Lung (tissue), 12 donors: ENCODE measurements around the gene TET1. TPM values are rescaled to one million over a fixed set of nuclear protein-coding genes. Genes with fewer than 3 reads are reported as not detected.

Source experiments
- ATAC-seq: fragments of 200-7000 bp; cut with Tn5 transposase; one replicate; pipeline ENCODE4 v1.9.1; 2020; ENCODE audit warnings: moderate number of reproducible peaks; ENCODE audit not compliant: insufficient read depth, low FRiP score
- DNase-seq, 3 donors: peaks; one replicate each; pipeline ENCODE4 v3.0.0-alpha.2; 2013 to 2017
- H3K27ac ChIP-seq, 2 donors: one replicate each; pipeline ENCODE4 v1.5.1; 2013; ENCODE audit warnings: mild to moderate bottlenecking in 2 of 2, moderate library complexity in 2 of 2, control low read depth in 1 of 2, inconsistent platforms in 1 of 2, low read depth in 1 of 2, low read length in 1 of 2
- H3K27me3 ChIP-seq, 3 donors: one replicate each; pipeline ENCODE4 v1.5.1; 2013; ENCODE audit warnings: low read length in 2 of 3; ENCODE audit not compliant: control insufficient read depth in 3 of 3, insufficient read depth in 3 of 3
- H3K36me3 ChIP-seq, 4 donors: one replicate each; pipeline ENCODE4 v1.5.1; 2013; ENCODE audit warnings: low read length in 4 of 4, mild to moderate bottlenecking in 1 of 4, moderate library complexity in 1 of 4; ENCODE audit not compliant: control insufficient read depth in 4 of 4, insufficient read depth in 4 of 4
- H3K4me1 ChIP-seq, 5 donors: one replicate each; pipeline ENCODE4 v1.5.1; 2013; ENCODE audit warnings: low read length in 5 of 5, mild to moderate bottlenecking in 2 of 5, moderate library complexity in 1 of 5; ENCODE audit not compliant: control insufficient read depth in 5 of 5, insufficient read depth in 5 of 5
- H3K4me3 ChIP-seq: one replicate; pipeline ENCODE4 v1.5.1; 2013; ENCODE audit warnings: mild to moderate bottlenecking, control low read depth, moderate library complexity
- H3K9ac ChIP-seq, 2 donors: one replicate each; pipeline ENCODE4 v1.5.1; 2013; ENCODE audit warnings: low read length in 2 of 2, control low read depth in 1 of 2; ENCODE audit not compliant: insufficient read depth in 1 of 2
- H3K9me3 ChIP-seq, 4 donors: one replicate each; pipeline ENCODE4 v1.5.1; 2013; ENCODE audit warnings: low read length in 3 of 4, mild to moderate bottlenecking in 1 of 4, moderate library complexity in 1 of 4; ENCODE audit not compliant: control insufficient read depth in 4 of 4, insufficient read depth in 3 of 4
- WGBS, 2 donors: extraction: QIAGEN DNeasy Blood & Tissue Kit; methylation state at CpG; one replicate each; pipeline ENCODE4 v1.1.7; 2013; 5-methylcytosine and 5-hydroxymethylcytosine counted together
- polyA plus RNA-seq, 2 donors: library from polyadenylated mRNA; stranded (reverse); fragments of 200-250 nt; gene quantifications; one replicate each; pipeline ENCODE4 v1.2.1, GENCODE V29; 2013
- total RNA-seq, 2 donors: library from RNA; depleted of rRNA in 1 of 2; stranded (reverse); fragments of >200 nt in 1 of 2; gene quantifications; one replicate each; pipeline ENCODE4 v1.2.1, GENCODE V29; 2014 to 2021
- TF ChIP-seq, protein P1 (sequence below): IDR thresholded peaks from 2 replicates; pipeline ENCODE4 v1.5.1; 2012; ENCODE audit warnings: mild to moderate bottlenecking; ENCODE audit errors: control extremely low read depth, extremely low read depth
- donor health status: control.
- donor health status: control.
- donor health status: Bipolar disorder and iron deficiency.
- donor health status: healthy.
- donor health status: DM: yes; HTN: yes; CAD: no.

TET1 gene
- total and polyA plus RNA-seq, 4 donors = 0.06 to 23.5 (median 0.73) TPM

DNA sequence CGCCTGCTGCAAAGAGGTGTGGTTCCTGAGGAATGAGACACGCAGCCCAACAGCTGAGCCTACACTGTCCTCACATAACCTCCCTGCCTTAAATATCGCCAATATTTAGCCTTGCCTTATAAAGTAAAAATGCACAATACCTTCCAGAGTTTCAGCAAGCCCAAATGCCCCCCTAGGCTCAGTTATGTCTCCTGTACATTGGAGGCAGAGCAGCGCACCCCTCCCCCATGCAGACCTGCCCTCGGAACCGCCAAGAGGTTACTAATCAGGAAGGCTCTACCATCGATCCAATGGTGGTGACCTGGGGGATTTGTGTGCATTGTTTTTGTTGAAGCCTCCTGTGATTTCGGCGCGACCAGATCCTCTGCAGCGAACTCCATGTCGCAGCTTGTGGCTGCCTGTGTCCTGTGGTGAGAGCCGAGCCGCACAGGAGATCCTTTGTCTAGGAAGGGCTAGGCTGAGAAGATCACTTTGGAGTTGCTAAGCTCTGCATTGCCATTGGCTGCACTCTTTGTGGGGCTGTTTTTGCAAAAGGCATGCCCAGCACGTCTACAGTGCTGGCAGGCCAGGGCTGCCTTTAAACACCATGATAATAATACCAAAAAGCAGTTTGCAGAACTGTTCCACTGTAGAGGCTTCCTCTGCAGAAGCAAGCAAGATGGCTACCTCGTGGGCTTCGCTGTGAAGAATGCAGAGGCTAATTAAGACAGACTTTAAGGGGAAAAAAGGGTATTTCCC, 40.1 kb downstream of the TET1 start:
- Histone ChIP-seq H3K27ac (peak overlapping the region; percentile 62 to 83), H3K9ac (peak overlapping the region in 1 of 2 donors; percentile 75), H3K4me3 (peak overlapping the region; percentile 63)

DNA sequence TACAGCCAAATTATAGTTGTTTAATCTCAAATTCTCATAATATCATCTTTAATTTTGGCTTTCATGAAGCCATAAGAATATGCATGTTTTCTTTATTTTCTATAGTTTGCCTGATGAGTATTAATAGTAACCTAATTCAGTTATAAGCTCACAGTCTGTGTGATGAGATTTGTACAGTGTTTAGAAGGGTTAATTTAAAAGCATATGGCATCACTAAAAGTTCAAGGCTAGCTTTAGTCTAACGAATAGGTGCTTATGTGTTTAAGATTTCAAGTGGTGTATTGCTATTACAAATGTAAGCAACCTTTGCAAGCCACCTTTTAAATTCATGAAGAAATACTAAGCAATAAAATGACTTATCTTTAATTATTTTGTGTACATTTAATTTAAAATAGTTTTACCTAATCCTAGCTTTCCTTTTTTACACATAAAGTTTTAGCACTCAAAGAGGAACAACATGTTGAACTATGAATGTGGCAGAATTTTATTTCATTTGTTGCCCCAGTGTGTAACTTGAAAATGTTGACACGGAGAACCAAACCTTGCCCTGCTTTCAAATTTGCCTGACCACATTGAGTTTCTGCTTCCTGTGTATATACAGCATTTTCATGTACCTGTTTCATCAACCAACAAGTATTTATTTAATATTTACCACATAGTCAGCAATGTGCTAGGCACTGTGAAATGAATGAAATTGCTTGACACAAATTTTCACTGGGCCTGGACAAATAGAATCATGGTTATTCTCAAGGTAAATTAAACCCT, 41.5 kb downstream of the TET1 start:
- ATAC-seq = no peak
- peaks cover 0 to 11% (median 3%) of the 10 kb centered on the region in 4 donors for H3K36me3 ChIP-seq
- no peak overlapping the region for H3K4me3 ChIP-seq
- no peak overlapping the region for H3K27ac ChIP-seq
- H3K9me3 ChIP-seq = no peaks in the 10 kb centered on the region
- 33 to 36% methylated on average over 2 of the region's 2 CpGs for WGBS, 2 donors
- no peak for DNase-seq
- no peaks in the 10 kb centered on the region for H3K27me3 ChIP-seq
- peak overlapping the region in 1 of 2 donors; percentile 75 for H3K9ac ChIP-seq
- H3K4me1 ChIP-seq = peaks cover 0 to 45% (median 10%) of the 10 kb centered on the region in 5 donors
- TF ChIP-seq, protein P1, sequence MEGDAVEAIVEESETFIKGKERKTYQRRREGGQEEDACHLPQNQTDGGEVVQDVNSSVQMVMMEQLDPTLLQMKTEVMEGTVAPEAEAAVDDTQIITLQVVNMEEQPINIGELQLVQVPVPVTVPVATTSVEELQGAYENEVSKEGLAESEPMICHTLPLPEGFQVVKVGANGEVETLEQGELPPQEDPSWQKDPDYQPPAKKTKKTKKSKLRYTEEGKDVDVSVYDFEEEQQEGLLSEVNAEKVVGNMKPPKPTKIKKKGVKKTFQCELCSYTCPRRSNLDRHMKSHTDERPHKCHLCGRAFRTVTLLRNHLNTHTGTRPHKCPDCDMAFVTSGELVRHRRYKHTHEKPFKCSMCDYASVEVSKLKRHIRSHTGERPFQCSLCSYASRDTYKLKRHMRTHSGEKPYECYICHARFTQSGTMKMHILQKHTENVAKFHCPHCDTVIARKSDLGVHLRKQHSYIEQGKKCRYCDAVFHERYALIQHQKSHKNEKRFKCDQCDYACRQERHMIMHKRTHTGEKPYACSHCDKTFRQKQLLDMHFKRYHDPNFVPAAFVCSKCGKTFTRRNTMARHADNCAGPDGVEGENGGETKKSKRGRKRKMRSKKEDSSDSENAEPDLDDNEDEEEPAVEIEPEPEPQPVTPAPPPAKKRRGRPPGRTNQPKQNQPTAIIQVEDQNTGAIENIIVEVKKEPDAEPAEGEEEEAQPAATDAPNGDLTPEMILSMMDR = no peak

More for the DNA sequence above, 40.1 kb downstream of the TET1 start:
- DNase-seq (peak; percentile 92 to 97 (median 96)), ATAC-seq (peak; percentile 86)
- Histone ChIP-seq H3K27me3 (no peaks in the 10 kb centered on the region), H3K4me1 (peaks cover 0 to 45% (median 10%) of the 10 kb centered on the region in 5 donors), H3K36me3 (peaks cover 0 to 8% (median 3%) of the 10 kb centered on the region in 4 donors), H3K9me3 (no peaks in the 10 kb centered on the region)
- TF ChIP-seq, protein P1 = no peak
- WGBS, 2 donors = 4 to 5% methylated on average over 17 of the region's 17 CpGs

DNA sequence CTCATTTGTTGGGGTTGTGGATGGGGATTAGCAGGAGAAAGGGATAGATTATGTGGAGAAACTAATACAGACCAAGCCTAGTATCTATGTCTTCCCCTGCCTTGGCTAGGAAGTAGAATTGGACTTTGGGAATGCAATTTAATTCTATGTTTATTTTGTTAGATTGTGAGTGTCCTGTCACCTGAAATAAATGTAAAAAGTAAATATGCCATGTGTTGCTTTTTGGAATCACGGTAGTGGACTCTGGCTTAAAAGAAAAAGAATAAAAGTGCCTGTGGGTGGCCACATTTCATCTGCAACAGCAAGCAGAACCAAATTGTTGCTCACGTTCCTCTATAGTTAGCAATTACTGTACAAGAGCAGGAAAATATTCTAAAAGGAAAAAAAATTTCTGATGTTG, 42.3 kb downstream of the TET1 start:
- H3K4me3 ChIP-seq = no peak overlapping the region
- no peaks in the 10 kb centered on the region for H3K9me3 ChIP-seq
- ATAC-seq (no peak), DNase-seq (peak in 1 of 3 donors; percentile 16)
- peaks cover 0 to 11% (median 3%) of the 10 kb centered on the region in 4 donors for H3K36me3 ChIP-seq
- no peaks in the 10 kb centered on the region for H3K27me3 ChIP-seq
- H3K27ac ChIP-seq = no peak overlapping the region
- TF ChIP-seq, protein P1 = no peak
- peaks cover 0 to 45% (median 10%) of the 10 kb centered on the region in 5 donors for H3K4me1 ChIP-seq
- 79 to 88% methylated on average over 2 of the region's 2 CpGs for WGBS, 2 donors
- H3K9ac ChIP-seq = no peak overlapping the region
